GM21447 (cell line): ENCODE results near the gene SRGAP1.

Experiments
- ATAC-seq: cut with Tn5 transposase; IDR thresholded peaks from one replicate; pipeline ENCODE4 v1.9.1; 2021; ENCODE audit not compliant: unreplicated experiment

SRGAP1 gene

GRCh38 chr12:63904653-63905052 is 60.2 kb downstream of the SRGAP1 start:
- no peak for ATAC-seq

GRCh38 chr12:63905544-63905943 is 61.0 kb downstream of the SRGAP1 start:
- ATAC-seq, result no peak

GRCh38 chr12:63906876-63907275 is 62.4 kb downstream of the SRGAP1 start:
- ATAC-seq, result no peak

- ATAC-seq, result no peak
Observed at GRCh38 chr12:63907561-63907960, 63.1 kb downstream of the SRGAP1 start.

- no peak for ATAC-seq
Observed at GRCh38 chr12:63909746-63910145, 65.2 kb downstream of the SRGAP1 start.

- no peak for ATAC-seq
Observed at GRCh38 chr12:63911341-63911740, 66.8 kb downstream of the SRGAP1 start.

- ATAC-seq, result no peak
Observed at GRCh38 chr12:63912651-63913050, 68.2 kb downstream of the SRGAP1 start.

- ATAC-seq, result no peak
Observed at GRCh38 chr12:63913929-63914328, 69.4 kb downstream of the SRGAP1 start.

GRCh38 chr12:63915105-63915800 is 70.8 kb downstream of the SRGAP1 start:
- ATAC-seq, result no peak

GRCh38 chr12:63916561-63917476 is 72.3 kb downstream of the SRGAP1 start:
- no peak for ATAC-seq

GRCh38 chr12:63917477-63917862 is 73.0 kb downstream of the SRGAP1 start:
- no peak for ATAC-seq

GRCh38 chr12:63917864-63918799 is 73.6 kb downstream of the SRGAP1 start:
- peak; percentile 57 for ATAC-seq

GRCh38 chr12:63918800-63919300 is 74.3 kb downstream of the SRGAP1 start:
- ATAC-seq, result no peak

- no peak for ATAC-seq
Observed at GRCh38 chr12:63919756-63920155, 75.3 kb downstream of the SRGAP1 start.

- no peak for ATAC-seq
Observed at GRCh38 chr12:63921157-63921556, 76.7 kb downstream of the SRGAP1 start.

GRCh38 chr12:63922474-63922873 is 78.0 kb downstream of the SRGAP1 start:
- no peak for ATAC-seq

GRCh38 chr12:63924781-63925180 is 80.3 kb downstream of the SRGAP1 start:
- ATAC-seq, result no peak

- ATAC-seq, result no peak
Observed at GRCh38 chr12:63927511-63927910, 83.0 kb downstream of the SRGAP1 start.

- peak; percentile 71 for ATAC-seq
Observed at GRCh38 chr12:63928305-63928704, 83.8 kb downstream of the SRGAP1 start.

- ATAC-seq, result no peak
Observed at GRCh38 chr12:63929426-63929825, 84.9 kb downstream of the SRGAP1 start.

GRCh38 chr12:63930971-63931370 is 86.5 kb downstream of the SRGAP1 start:
- no peak for ATAC-seq
